ENCODE data around the gene PNLIP. TPM values are rescaled to one million over a fixed set of nuclear protein-coding genes. Genes with fewer than 3 reads are reported as not detected.

The PNLIP gene
- total and polyA plus RNA-seq, 9 of the 15 experiments (the other 6 are each of a cell fraction or from before 2014, with no cell fraction given) = 0.69 TPM; not detected in 8

- POLR2A ChIA-PET = no interaction called here
- no peak overlapping the region for H3K4me3 ChIP-seq
- DNase-seq (ENCODE audit: extremely low read depth in 1 of 4, low spot score in 3 of 4) = no peak
- no peaks in the 10 kb centered on the region for H3K9me1 ChIP-seq (ENCODE audit: control insufficient read depth, insufficient read depth, low read length)
- BruUV-seq (replicated peaks) = no TSS peak
- no peaks in the 10 kb centered on the region for H3K27me3 ChIP-seq (ENCODE audit: control insufficient read depth in 2 of 2, insufficient read depth in 2 of 2, low read length in 2 of 2)
- TF ChIP-seq ZNF589 (CRISPR knock-in tag; IDR thresholded peaks at IDR 0.05; ENCODE audit: low read depth) (no peak), ZC3H11A (IDR thresholded peaks at IDR 0.05; ENCODE audit: low read depth, low read length) (no peak), ZBTB12 (CRISPR knock-in tag; IDR thresholded peaks at IDR 0.05) (no peak), GATAD2A (IDR thresholded peaks at IDR 0.05) (no peak), ZNF24 (IDR thresholded peaks at IDR 0.05) (no peak), ZNF197 (CRISPR knock-in tag; IDR thresholded peaks at IDR 0.05; ENCODE audit: low read depth) (no peak), CREBBP (IDR thresholded peaks at IDR 0.05; ENCODE audit: low read depth, low read length) (no peak), GATA2 (CRISPR knock-in tag; IDR thresholded peaks at IDR 0.05) (no peak), PHF8 (IDR thresholded peaks at IDR 0.05; ENCODE audit: borderline replicate concordance, low read length) (no peak), NFXL1 (CRISPR knock-in tag; IDR thresholded peaks at IDR 0.05) (no peak), ZNF212 (CRISPR knock-in tag; IDR thresholded peaks at IDR 0.05) (no peak), ZNF277 (CRISPR knock-in tag; IDR thresholded peaks at IDR 0.05; ENCODE audit: borderline replicate concordance) (no peak), ZFP30 (CRISPR knock-in tag; IDR thresholded peaks at IDR 0.05; ENCODE audit: borderline replicate concordance) (no peak), SNRNP70 (optimal IDR thresholded peaks at IDR 0.05; ENCODE audit: low read depth, low read length) (no peak), RAD21 (CRISPR knock-in tag; conservative IDR thresholded peaks at IDR 0.05 in 1 of 2, IDR thresholded peaks at IDR 0.05 in 1 of 2) (no peak), TSHZ1 (CRISPR knock-in tag; IDR thresholded peaks at IDR 0.05) (no peak)
- H3K4me2 ChIP-seq (ENCODE audit: insufficient read depth, low read length) = no peak overlapping the region
- no peaks in the 10 kb centered on the region for H3K4me1 ChIP-seq (replicated peaks in 1 of 2; ENCODE audit: control insufficient read depth in 2 of 2, insufficient read depth in 2 of 2, low read length in 2 of 2)
- in situ Hi-C loops (cut with MboI) = no loop called here
- no peak overlapping the region for H2AFZ ChIP-seq (ENCODE audit: low read depth, low read length)
- H3K9ac ChIP-seq (ENCODE audit: insufficient read depth in 1 of 2, low read depth in 2 of 2, low read length in 2 of 2) = no peak overlapping the region
- no peak for ATAC-seq
- 3% methylated on average over 5 of the region's 7 CpGs for WGBS (ENCODE audit: insufficient coverage, low coverage, missing lambda C conversion rate)
- intact Hi-C loops (cut with micrococcal nuclease) = no loop called here
- no peaks in the 10 kb centered on the region for H4K20me1 ChIP-seq (replicated peaks; ENCODE audit: control insufficient read depth, insufficient read depth, low read length)
- H3K9me3 ChIP-seq (replicated peaks; ENCODE audit: control insufficient read depth, insufficient read depth, low read depth, low read length) = no peaks in the 10 kb centered on the region
- no peaks in the 10 kb centered on the region for H3K79me2 ChIP-seq (ENCODE audit: control insufficient read depth, insufficient read depth, low read length)
- CTCF ChIA-PET (ENCODE audit: low intra/inter-chr PET ratio) = no interaction called here
- no peak for FAIRE-seq
- H3K27ac ChIP-seq (ENCODE audit: extremely low read depth, low read depth, low read length) = no peak overlapping the region
- no peaks in the 10 kb centered on the region for H3K36me3 ChIP-seq (ENCODE audit: control insufficient read depth, insufficient read depth, low read length)
Measured at GRCh38 chr10:116594525-116595035, 48.8 kb downstream of the PNLIP start.
